Measurements from ENCODE around the gene STAP1.

DNA sequence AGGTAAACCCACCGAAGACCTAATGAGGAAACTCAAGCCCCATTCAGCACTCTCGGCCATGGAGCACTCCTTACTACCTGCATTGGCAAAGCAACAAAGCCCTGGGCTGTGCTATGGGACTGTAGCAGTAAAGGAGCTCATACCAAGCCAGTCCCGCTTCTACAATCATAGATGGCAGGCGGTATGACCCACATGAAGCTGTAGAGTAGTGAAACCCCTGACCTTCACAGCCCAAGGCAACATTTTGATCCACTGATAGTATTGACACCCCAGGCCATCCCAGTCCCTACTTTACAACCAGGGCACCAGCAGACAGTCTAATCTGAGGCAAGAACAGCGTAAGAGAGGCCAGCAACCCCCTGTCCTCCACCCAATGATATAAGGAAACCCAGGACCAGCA lies 38.4 kb upstream of the STAP1 start:
- no peak for TF ChIP-seq POLR2A (IDR thresholded peaks at IDR 0.05)
- TF ChIP-seq, protein P1, sequence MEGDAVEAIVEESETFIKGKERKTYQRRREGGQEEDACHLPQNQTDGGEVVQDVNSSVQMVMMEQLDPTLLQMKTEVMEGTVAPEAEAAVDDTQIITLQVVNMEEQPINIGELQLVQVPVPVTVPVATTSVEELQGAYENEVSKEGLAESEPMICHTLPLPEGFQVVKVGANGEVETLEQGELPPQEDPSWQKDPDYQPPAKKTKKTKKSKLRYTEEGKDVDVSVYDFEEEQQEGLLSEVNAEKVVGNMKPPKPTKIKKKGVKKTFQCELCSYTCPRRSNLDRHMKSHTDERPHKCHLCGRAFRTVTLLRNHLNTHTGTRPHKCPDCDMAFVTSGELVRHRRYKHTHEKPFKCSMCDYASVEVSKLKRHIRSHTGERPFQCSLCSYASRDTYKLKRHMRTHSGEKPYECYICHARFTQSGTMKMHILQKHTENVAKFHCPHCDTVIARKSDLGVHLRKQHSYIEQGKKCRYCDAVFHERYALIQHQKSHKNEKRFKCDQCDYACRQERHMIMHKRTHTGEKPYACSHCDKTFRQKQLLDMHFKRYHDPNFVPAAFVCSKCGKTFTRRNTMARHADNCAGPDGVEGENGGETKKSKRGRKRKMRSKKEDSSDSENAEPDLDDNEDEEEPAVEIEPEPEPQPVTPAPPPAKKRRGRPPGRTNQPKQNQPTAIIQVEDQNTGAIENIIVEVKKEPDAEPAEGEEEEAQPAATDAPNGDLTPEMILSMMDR (IDR thresholded peaks at IDR 0.05): no peak

All from lower leg skin (tissue), 3 donors.